HepG2 (cell line): ENCODE data around the gene CCN2. TPM values are rescaled to one million over a fixed set of nuclear protein-coding genes. Genes with fewer than 3 reads are reported as not detected.
A peak's percentile ranks its signal among the peaks of the same experiment; 100 is the strongest.

Experiments used
- ATAC-seq: fragments of 200-7000 bp; cut with Tn5 transposase; 3 replicates; pipeline ENCODE4 v1.9.1; 2020; ENCODE audit warnings: mild to moderate bottlenecking, moderate library complexity
- BruUV-seq: library from RNA; stranded (reverse); fragments of 400-500 nt; replicated peaks from 2 replicates; lab custom pipeline; 2021; lab: Mats Ljungman, UMichigan
- CTCF ChIA-PET: fragments of 300-600 bp; formaldehyde crosslinking; extraction: SDS; loops from one replicate; lab custom pipeline; 2021; ENCODE audit warnings: low total read pairs, inconsistent platforms, low intra/inter-chr PET ratio; lab: Yijun Ruan, JAX
- POLR2A ChIA-PET: fragments of 350-600 bp; sonication (Branson Sonifier 250); formaldehyde crosslinking; loops from one replicate; lab custom pipeline; 2020; ENCODE audit warnings: antibody characterized with exemption, inconsistent platforms; lab: Yijun Ruan, JAX
- DNase-seq: peaks from one replicate; pipeline ENCODE4 v3.0.0-alpha.2; 2015; ENCODE audit warnings: low spot score
- FAIRE-seq: peaks from 3 replicates; lab custom pipeline; 2011; peaks lifted over from hg19 to GRCh38; lab: Jason Lieb, UNC
- H2AFZ ChIP-seq: one replicate; pipeline ENCODE4 v1.6.1; 2011; ENCODE audit warnings: low read length, inconsistent platforms
- H3K27ac ChIP-seq: fragments of 300-600 bp; 3 replicates; pipeline ENCODE4 v1.8.0; 2011; ENCODE audit warnings: mixed run types, mild to moderate bottlenecking, mixed read lengths, low read length, inconsistent platforms; ENCODE audit not compliant: insufficient read depth; ENCODE audit errors: extremely low read length
- H3K27me3 ChIP-seq, 2 experiments: fragments of 200-600 bp in 1 of 2; 2 replicates in 1 of 2; 3 replicates in 1 of 2; pipeline versions ENCODE4 v1.6.0 to v1.8.0; 2011; ENCODE audit warnings: low read length in 2 of 2, mild to moderate bottlenecking in 2 of 2, moderate library complexity in 2 of 2, inconsistent platforms in 1 of 2; ENCODE audit not compliant: insufficient read depth in 2 of 2, control insufficient read depth in 1 of 2
- H3K36me3 ChIP-seq, 2 experiments: fragments of 200-600 bp in 1 of 2; replicated peaks in 1 of 2; 2 replicates in 1 of 2; 3 replicates in 1 of 2; pipeline versions ENCODE4 v1.5.1 to v1.8.0; 2011; ENCODE audit warnings: low read length in 2 of 2, inconsistent platforms in 1 of 2; ENCODE audit not compliant: insufficient read depth in 2 of 2, control insufficient read depth in 1 of 2
- H3K4me1 ChIP-seq: 2 replicates; pipeline ENCODE4 v1.5.1; 2012; ENCODE audit warnings: low read length, inconsistent platforms; ENCODE audit not compliant: insufficient read depth
- H3K4me2 ChIP-seq: 2 replicates; pipeline ENCODE4 v1.6.0; 2011; ENCODE audit warnings: low read depth, low read length, inconsistent platforms
- H3K4me3 ChIP-seq, 3 experiments: fragments of 200-600 bp in 1 of 3; sonication (generic), shearing (Covaris generic) in 1 of 3; replicated peaks in 1 of 3; 2 replicates each; pipeline ENCODE4 v1.5.1; 2011 to 2016; ENCODE audit warnings: low read length in 3 of 3, inconsistent platforms in 2 of 3, low read depth in 2 of 3, mild to moderate bottlenecking in 2 of 3, control low read depth in 1 of 3, mixed read lengths in 1 of 3; ENCODE audit not compliant: insufficient read depth in 1 of 3
- H3K79me2 ChIP-seq: one replicate; pipeline ENCODE4 v1.6.1; 2011; ENCODE audit warnings: low read length, inconsistent platforms; ENCODE audit not compliant: insufficient read depth
- H3K9ac ChIP-seq: 2 replicates; pipeline ENCODE4 v1.6.0; 2011; ENCODE audit warnings: mild to moderate bottlenecking, low read depth, low read length, inconsistent platforms; ENCODE audit not compliant: insufficient read depth
- H3K9me3 ChIP-seq: 2 replicates; pipeline ENCODE4 v1.5.1; 2012; ENCODE audit warnings: mild to moderate bottlenecking, low read length
- H4K20me1 ChIP-seq: 2 replicates; pipeline ENCODE4 v1.6.0; 2011; ENCODE audit warnings: inconsistent platforms, mild to moderate bottlenecking, low read length, moderate library complexity; ENCODE audit not compliant: insufficient read depth
- CBX5 ChIP-seq: sonication (generic); formaldehyde crosslinking; IDR thresholded peaks from 2 replicates; pipeline ENCODE4 v1.4.0; 2020; ENCODE audit warnings: missing genetic modification reagents, borderline replicate concordance
- ETV5 ChIP-seq: IDR thresholded peaks from 2 replicates; pipeline ENCODE4 v1.6.1; 2018; ENCODE audit warnings: missing biosample characterization, missing genetic modification reagents, inconsistent platforms, borderline replicate concordance
- RARA ChIP-seq: IDR thresholded peaks from 2 replicates; pipeline ENCODE4 v1.6.1; 2016; ENCODE audit warnings: missing genetic modification reagents, missing compliant biosample characterization
- REXO4 ChIP-seq: sonication (generic); formaldehyde crosslinking; IDR thresholded peaks from 2 replicates; pipeline ENCODE4 v1.8.0; 2022; ENCODE audit warnings: missing genetic modification reagents, mild to moderate bottlenecking, borderline replicate concordance
- XRCC5 ChIP-seq: fragments of 200-400 bp; formaldehyde crosslinking; optimal IDR thresholded peaks from 2 replicates; pipeline ENCODE3; 2017; ENCODE audit warnings: mild to moderate bottlenecking, low read length
- ZBTB2 ChIP-seq: sonication (generic); formaldehyde crosslinking; IDR thresholded peaks from 2 replicates; pipeline ENCODE4 v1.8.0; 2022; ENCODE audit warnings: low read depth, missing genetic modification reagents
- ZFP90 ChIP-seq: sonication (generic); formaldehyde crosslinking; IDR thresholded peaks from 2 replicates; pipeline ENCODE4 v1.8.0; 2022; ENCODE audit warnings: missing genetic modification reagents, mild to moderate bottlenecking, inconsistent platforms, borderline replicate concordance
- ZNF317 ChIP-seq: sonication (generic); formaldehyde crosslinking; IDR thresholded peaks from 2 replicates; pipeline ENCODE4 v1.5.0; 2020; ENCODE audit warnings: mild to moderate bottlenecking, missing genetic modification reagents
- ZSCAN12 ChIP-seq: sonication (generic); formaldehyde crosslinking; IDR thresholded peaks from 2 replicates; pipeline ENCODE4 v1.9.0; 2021; ENCODE audit warnings: mild to moderate bottlenecking, missing genetic modification reagents
- WGBS: methylation state at CpG from one replicate; pipeline ENCODE4 v1.1.6; 2017; ENCODE audit warnings: low lambda C conversion rate; 5-methylcytosine and 5-hydroxymethylcytosine counted together
- in situ Hi-C: cut with HindIII; loops from 2 replicates; pipeline ENCODE4 v1.10.0; 2017; ENCODE audit warnings: low pct_unique_long_range_greater_than_20kb; ENCODE audit not compliant: extremely low pct_ligation_motif_present
- intact Hi-C: fragments of 100-400 bp; cut with micrococcal nuclease; formaldehyde crosslinking; loops from one replicate; pipeline ENCODE4 v1.10.0; 2022; ENCODE audit not compliant: unreplicated experiment
- polyA plus RNA-seq, 8 experiments: library from polyadenylated mRNA; depleted of rRNA in 3 of 8; stranded (reverse) in 7 of 8; unstranded in 1 of 8; fragments of >200 nt; fragmentation: Illumina TruSeq in 4 of 8; extraction: Trizol in 4 of 8; gene quantifications; 2 replicates each; pipeline versions ENCODE4 v1.2.1 to v1.2.3, GENCODE V29; 2011 to 2016; ENCODE audit warnings: low read depth in 4 of 8, missing spikeins in 1 of 8, mixed read lengths in 1 of 8; ENCODE audit not compliant: insufficient read depth in 1 of 8
- total RNA-seq, 5 experiments: library from RNA; depleted of rRNA; stranded (reverse); fragments of >200 nt; fragmentation: Illumina TruSeq; extraction: Trizol; gene quantifications; 2 replicates each; pipeline ENCODE4 v1.2.3, GENCODE V29; 2016; ENCODE audit warnings: low read depth in 1 of 5
- TF ChIP-seq, protein P1 (sequence below): sonication (generic); formaldehyde crosslinking; IDR thresholded peaks from 2 replicates; pipeline ENCODE4 v1.5.1; 2020; ENCODE audit warnings: mild to moderate bottlenecking, missing genetic modification reagents
- TF ChIP-seq, protein P2 (sequence below): sonication (generic); formaldehyde crosslinking; IDR thresholded peaks from 2 replicates; pipeline ENCODE4 v1.4.0; 2020; ENCODE audit warnings: mild to moderate bottlenecking, missing genetic modification reagents, borderline replicate concordance
- TF ChIP-seq, protein P3 (sequence below): sonication (generic); formaldehyde crosslinking; IDR thresholded peaks from 2 replicates; pipeline ENCODE4 v1.4.0; 2020; ENCODE audit warnings: missing genetic modification reagents
- TF ChIP-seq, protein P4 (sequence below): sonication (generic); formaldehyde crosslinking; IDR thresholded peaks from 2 replicates; pipeline ENCODE4 v1.5.0; 2020; ENCODE audit warnings: missing genetic modification reagents

Gene CCN2
- total and polyA plus RNA-seq, 2 of the 13 experiments (the other 11 are each of a cell fraction or from before 2014, with no cell fraction given): 34.7 to 316 TPM

DNA sequence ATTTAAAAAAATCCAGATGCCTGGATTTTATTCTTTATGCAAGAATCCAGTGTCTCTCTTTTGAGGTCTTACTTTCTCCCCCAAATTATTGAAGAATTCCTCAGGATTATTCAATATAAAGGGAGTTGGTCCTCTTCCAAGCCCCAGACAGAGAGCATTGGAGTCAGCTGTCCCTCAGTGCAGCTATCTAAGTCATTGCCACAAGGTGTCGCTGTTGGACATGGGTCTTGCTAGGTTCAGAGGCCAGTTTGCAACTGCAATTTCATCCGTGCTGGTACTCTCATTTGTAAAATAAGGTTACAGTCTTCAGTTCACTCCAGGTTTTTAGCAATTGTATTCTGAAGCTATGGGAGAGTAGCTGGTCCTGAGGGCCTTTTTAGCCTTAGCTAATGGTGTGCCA lies 27.8 kb downstream of the CCN2 start:
- intact Hi-C loops: loop anchor here (1.0 to 10.0 kb wide), 2 partner anchors 375 to 561 kb away; no protein-coding TSS in a partner anchor
- TF ChIP-seq, protein P1, sequence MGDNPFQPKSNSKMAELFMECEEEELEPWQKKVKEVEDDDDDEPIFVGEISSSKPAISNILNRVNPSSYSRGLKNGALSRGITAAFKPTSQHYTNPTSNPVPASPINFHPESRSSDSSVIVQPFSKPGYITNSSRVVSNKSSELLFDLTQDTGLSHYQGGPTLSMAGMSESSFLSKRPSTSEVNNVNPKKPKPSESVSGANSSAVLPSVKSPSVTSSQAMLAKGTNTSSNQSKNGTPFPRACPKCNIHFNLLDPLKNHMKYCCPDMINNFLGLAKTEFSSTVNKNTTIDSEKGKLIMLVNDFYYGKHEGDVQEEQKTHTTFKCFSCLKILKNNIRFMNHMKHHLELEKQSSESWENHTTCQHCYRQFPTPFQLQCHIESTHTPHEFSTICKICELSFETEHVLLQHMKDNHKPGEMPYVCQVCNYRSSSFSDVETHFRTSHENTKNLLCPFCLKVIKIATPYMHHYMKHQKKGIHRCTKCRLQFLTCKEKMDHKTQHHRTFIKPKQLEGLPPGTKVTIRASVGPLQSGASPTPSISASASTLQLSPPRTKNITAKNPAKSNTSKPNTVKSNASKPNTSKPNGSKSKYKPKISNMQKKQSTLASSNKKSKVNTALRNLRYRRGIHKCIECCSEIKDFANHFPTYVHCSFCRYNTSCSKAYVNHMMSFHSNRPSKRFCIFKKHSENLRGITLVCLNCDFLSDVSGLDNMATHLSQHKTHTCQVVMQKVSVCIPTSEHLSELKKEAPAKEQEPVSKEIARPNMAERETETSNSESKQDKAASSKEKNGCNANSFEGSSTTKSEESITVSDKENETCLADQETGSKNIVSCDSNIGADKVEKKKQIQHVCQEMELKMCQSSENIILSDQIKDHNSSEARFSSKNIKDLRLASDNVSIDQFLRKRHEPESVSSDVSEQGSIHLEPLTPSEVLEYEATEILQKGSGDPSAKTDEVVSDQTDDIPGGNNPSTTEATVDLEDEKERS: 0 out of 2 replicates have a peak, but pooled peaks have one; percentile 44
- TF ChIP-seq ZBTB2 (CRISPR knock-in tag) (no peak), ZSCAN12 (CRISPR knock-in tag) (no peak), ZFP90 (CRISPR knock-in tag) (no peak), REXO4 (CRISPR knock-in tag) (no peak), RARA (no peak), CBX5 (CRISPR knock-in tag) (peak; percentile 85; the same call in 1 of the 2 replicates), ZNF317 (CRISPR knock-in tag) (peak; percentile 53; the same call in 1 of the 2 replicates), XRCC5 (peak; percentile 28), ETV5 (CRISPR knock-in tag) (no peak)
- TF ChIP-seq, protein P2, sequence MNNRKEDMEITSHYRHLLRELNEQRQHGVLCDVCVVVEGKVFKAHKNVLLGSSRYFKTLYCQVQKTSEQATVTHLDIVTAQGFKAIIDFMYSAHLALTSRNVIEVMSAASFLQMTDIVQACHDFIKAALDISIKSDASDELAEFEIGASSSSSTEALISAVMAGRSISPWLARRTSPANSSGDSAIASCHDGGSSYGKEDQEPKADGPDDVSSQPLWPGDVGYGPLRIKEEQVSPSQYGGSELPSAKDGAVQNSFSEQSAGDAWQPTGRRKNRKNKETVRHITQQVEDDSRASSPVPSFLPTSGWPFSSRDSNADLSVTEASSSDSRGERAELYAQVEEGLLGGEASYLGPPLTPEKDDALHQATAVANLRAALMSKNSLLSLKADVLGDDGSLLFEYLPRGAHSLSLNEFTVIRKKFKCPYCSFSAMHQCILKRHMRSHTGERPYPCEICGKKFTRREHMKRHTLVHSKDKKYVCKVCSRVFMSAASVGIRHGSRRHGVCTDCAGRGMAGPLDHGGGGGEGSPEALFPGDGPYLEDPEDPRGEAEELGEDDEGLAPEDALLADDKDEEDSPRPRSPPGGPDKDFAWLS: no peak
- TF ChIP-seq, protein P3, sequence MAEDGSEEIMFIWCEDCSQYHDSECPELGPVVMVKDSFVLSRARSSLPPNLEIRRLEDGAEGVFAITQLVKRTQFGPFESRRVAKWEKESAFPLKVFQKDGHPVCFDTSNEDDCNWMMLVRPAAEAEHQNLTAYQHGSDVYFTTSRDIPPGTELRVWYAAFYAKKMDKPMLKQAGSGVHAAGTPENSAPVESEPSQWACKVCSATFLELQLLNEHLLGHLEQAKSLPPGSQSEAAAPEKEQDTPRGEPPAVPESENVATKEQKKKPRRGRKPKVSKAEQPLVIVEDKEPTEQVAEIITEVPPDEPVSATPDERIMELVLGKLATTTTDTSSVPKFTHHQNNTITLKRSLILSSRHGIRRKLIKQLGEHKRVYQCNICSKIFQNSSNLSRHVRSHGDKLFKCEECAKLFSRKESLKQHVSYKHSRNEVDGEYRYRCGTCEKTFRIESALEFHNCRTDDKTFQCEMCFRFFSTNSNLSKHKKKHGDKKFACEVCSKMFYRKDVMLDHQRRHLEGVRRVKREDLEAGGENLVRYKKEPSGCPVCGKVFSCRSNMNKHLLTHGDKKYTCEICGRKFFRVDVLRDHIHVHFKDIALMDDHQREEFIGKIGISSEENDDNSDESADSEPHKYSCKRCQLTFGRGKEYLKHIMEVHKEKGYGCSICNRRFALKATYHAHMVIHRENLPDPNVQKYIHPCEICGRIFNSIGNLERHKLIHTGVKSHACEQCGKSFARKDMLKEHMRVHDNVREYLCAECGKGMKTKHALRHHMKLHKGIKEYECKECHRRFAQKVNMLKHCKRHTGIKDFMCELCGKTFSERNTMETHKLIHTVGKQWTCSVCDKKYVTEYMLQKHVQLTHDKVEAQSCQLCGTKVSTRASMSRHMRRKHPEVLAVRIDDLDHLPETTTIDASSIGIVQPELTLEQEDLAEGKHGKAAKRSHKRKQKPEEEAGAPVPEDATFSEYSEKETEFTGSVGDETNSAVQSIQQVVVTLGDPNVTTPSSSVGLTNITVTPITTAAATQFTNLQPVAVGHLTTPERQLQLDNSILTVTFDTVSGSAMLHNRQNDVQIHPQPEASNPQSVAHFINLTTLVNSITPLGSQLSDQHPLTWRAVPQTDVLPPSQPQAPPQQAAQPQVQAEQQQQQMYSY (CRISPR knock-in tag): no peak
- TF ChIP-seq, protein P4, sequence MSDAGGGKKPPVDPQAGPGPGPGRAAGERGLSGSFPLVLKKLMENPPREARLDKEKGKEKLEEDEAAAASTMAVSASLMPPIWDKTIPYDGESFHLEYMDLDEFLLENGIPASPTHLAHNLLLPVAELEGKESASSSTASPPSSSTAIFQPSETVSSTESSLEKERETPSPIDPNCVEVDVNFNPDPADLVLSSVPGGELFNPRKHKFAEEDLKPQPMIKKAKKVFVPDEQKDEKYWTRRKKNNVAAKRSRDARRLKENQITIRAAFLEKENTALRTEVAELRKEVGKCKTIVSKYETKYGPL: no peak

More for the DNA sequence above, 27.8 kb downstream of the CCN2 start:
- H3K9ac ChIP-seq: no peak overlapping the region
- no peak overlapping the region for H3K27ac ChIP-seq
- in situ Hi-C loops: loop anchor here (10.0 kb wide), 1 partner anchor 561 kb away; no protein-coding TSS in a partner anchor
- DNase-seq (peak; percentile 80), ATAC-seq (peak; percentile 91), FAIRE-seq (peak; percentile 72)
- ChIA-PET CTCF (interaction anchor here (0.9 to 5.1 kb wide), 6 partner anchors 8 to 375 kb away, joined by 4 to 95 read pairs (median 21); no protein-coding TSS in a partner anchor), POLR2A (interaction anchor here (1.2 kb wide), 1 partner anchor 28 kb away, joined by 4 read pairs; the partner anchor contains the start of gene CCN2)
- 3% methylated on average over 2 of the region's 2 CpGs for WGBS
- no TSS peak for BruUV-seq
- H3K4me2 ChIP-seq: no peak overlapping the region
- no peaks in the 10 kb centered on the region for H4K20me1 ChIP-seq
- H3K9me3 ChIP-seq: peaks cover 9% of the 10 kb centered on the region
- H3K4me1 ChIP-seq: no peaks in the 10 kb centered on the region
- no peaks in the 10 kb centered on the region for H3K79me2 ChIP-seq
- H3K27me3 ChIP-seq: no peaks in the 10 kb centered on the region
- no peak overlapping the region for H2AFZ ChIP-seq
- no peaks in the 10 kb centered on the region for H3K36me3 ChIP-seq
- H3K4me3 ChIP-seq: no peak overlapping the region
